Endothelial cell of umbilical vein (primary cell): Measurements from ENCODE around the gene NPC1L1. TPM values are rescaled to one million over a fixed set of nuclear protein-coding genes. Genes with fewer than 3 reads are reported as not detected.
A peak's percentile ranks its signal among the peaks of the same experiment; 100 is the strongest.

Source experiments
- BruUV-seq: library from RNA; stranded (reverse); fragments of 400-500 nt; replicated peaks from 2 replicates; lab custom pipeline; 2021; lab: Mats Ljungman, UMichigan
- CTCF ChIA-PET: fragments of 300-600, 350-600 bp; sonication (Branson Sonifier 250); formaldehyde crosslinking; loops from one replicate; lab custom pipeline; 2021; ENCODE audit warnings: antibody characterized with exemption, inconsistent platforms; lab: Charles Lee
- POLR2A ChIA-PET: fragments of 300-600, 350-600 bp; sonication (Branson Sonifier 250); formaldehyde crosslinking; loops from one replicate; lab custom pipeline; 2021; ENCODE audit warnings: antibody characterized with exemption, inconsistent platforms; lab: Charles Lee
- DNase-seq: peaks from one replicate; pipeline ENCODE4 v3.0.0-alpha.2; 2011; ENCODE audit warnings: low read depth, low spot score
- FAIRE-seq: peaks from 2 replicates; lab custom pipeline; 2011; peaks lifted over from hg19 to GRCh38; lab: Jason Lieb, UNC
- H2AFZ ChIP-seq: 2 replicates; pipeline ENCODE4 v1.6.0; 2012; ENCODE audit warnings: low read depth, low read length, control low read depth, inconsistent platforms
- H3K27ac ChIP-seq: 2 replicates; pipeline ENCODE4 v1.5.1; 2011; ENCODE audit warnings: low read depth, mild to moderate bottlenecking, control low read depth, low read length, moderate library complexity; ENCODE audit not compliant: insufficient read depth
- H3K27me3 ChIP-seq, 2 experiments: 2 replicates each; pipeline versions ENCODE4 v1.6.0 to v1.6.1; 2011; ENCODE audit warnings: low read length in 2 of 2, mixed read lengths in 1 of 2; ENCODE audit not compliant: control insufficient read depth in 2 of 2, insufficient read depth in 2 of 2
- H3K36me3 ChIP-seq, 2 experiments: 2 replicates in 1 of 2; 3 replicates in 1 of 2; pipeline ENCODE4 v1.5.1; 2011; ENCODE audit warnings: low read length in 2 of 2, mild to moderate bottlenecking in 1 of 2, moderate library complexity in 1 of 2; ENCODE audit not compliant: control insufficient read depth in 2 of 2, insufficient read depth in 2 of 2; ENCODE audit errors: extremely low read depth in 1 of 2
- H3K4me1 ChIP-seq: 3 replicates; pipeline ENCODE4 v1.5.1; 2011; ENCODE audit warnings: mild to moderate bottlenecking, low read length; ENCODE audit not compliant: control insufficient read depth, insufficient read depth; ENCODE audit errors: extremely low read depth
- H3K4me2 ChIP-seq: 2 replicates; pipeline ENCODE4 v1.6.1; 2011; ENCODE audit warnings: low read length, control low read depth, mixed read lengths; ENCODE audit not compliant: insufficient read depth
- H3K4me3 ChIP-seq, 3 experiments: fragments of 200-600 bp in 1 of 3; sonication (generic), shearing (Covaris generic) in 1 of 3; replicated peaks in 1 of 3; 2 replicates each; pipeline ENCODE4 v1.5.1; 2011 to 2016; ENCODE audit warnings: control low read depth in 3 of 3, low read length in 3 of 3, mild to moderate bottlenecking in 2 of 3, inconsistent platforms in 1 of 3, low read depth in 1 of 3, moderate library complexity in 1 of 3; ENCODE audit not compliant: insufficient read depth in 1 of 3
- H3K79me2 ChIP-seq: 2 replicates; pipeline ENCODE4 v1.6.0; 2012; ENCODE audit warnings: low read length, inconsistent platforms; ENCODE audit not compliant: control insufficient read depth, insufficient read depth
- H3K9ac ChIP-seq: replicated peaks from 2 replicates; pipeline ENCODE3; 2011; ENCODE audit warnings: low read length, control low read depth; ENCODE audit not compliant: insufficient read depth; ENCODE audit errors: extremely low read depth
- H3K9me1 ChIP-seq: replicated peaks from 3 replicates; pipeline ENCODE4 v1.6.0; 2011; ENCODE audit warnings: mild to moderate bottlenecking, low read length; ENCODE audit not compliant: control insufficient read depth, insufficient read depth; ENCODE audit errors: extremely low read depth
- H3K9me3 ChIP-seq: replicated peaks from 2 replicates; pipeline ENCODE4 v1.5.1; 2012; ENCODE audit warnings: low read length, inconsistent platforms; ENCODE audit not compliant: control insufficient read depth, insufficient read depth
- H4K20me1 ChIP-seq: replicated peaks from 2 replicates; pipeline ENCODE3; 2011; ENCODE audit warnings: mild to moderate bottlenecking, low read length; ENCODE audit not compliant: control insufficient read depth, insufficient read depth; ENCODE audit errors: extremely low read depth
- CTCF ChIP-seq, 2 donors: IDR thresholded peaks; 1 replicate in 1 of 2; 2 replicates in 1 of 2; pipeline ENCODE4 v1.5.1; 2011; ENCODE audit warnings: low read length in 2 of 2, mild to moderate bottlenecking in 2 of 2, moderate library complexity in 2 of 2, control low read depth in 1 of 2, inconsistent platforms in 1 of 2, low read depth in 1 of 2; ENCODE audit not compliant: insufficient read depth in 1 of 2; ENCODE audit errors: extremely low read depth in 1 of 2
- JUN ChIP-seq: IDR thresholded peaks from 2 replicates; pipeline ENCODE4 v1.6.1; 2011; ENCODE audit warnings: borderline replicate concordance, low read depth; ENCODE audit not compliant: insufficient read length, insufficient read depth
- MYC ChIP-seq: IDR thresholded peaks from one replicate; pipeline ENCODE4 v1.6.1; 2011; ENCODE audit warnings: mild to moderate bottlenecking, low read depth, low read length
- dilution Hi-C: fragments of 300-500 bp; cut with MboI; formaldehyde crosslinking; loops from one replicate; pipeline ENCODE4 v1.15.0; 2019; ENCODE audit warnings: low sequenced_read_pairs; ENCODE audit not compliant: extremely low pct_ligation_motif_present
- intact Hi-C: fragments of 100-400 bp; cut with micrococcal nuclease; formaldehyde crosslinking; loops from one replicate; pipeline ENCODE4 v1.10.0; 2022
- polyA plus RNA-seq, 4 experiments: library from polyadenylated mRNA; depleted of rRNA in 3 of 4; stranded (reverse) in 3 of 4; unstranded in 1 of 4; fragments of >200 nt; gene quantifications; 2 replicates each; pipeline versions ENCODE4 v1.2.1 to v1.2.3, GENCODE V29; 2011 to 2012; ENCODE audit warnings: missing spikeins in 1 of 4
- small RNA-seq: library from RNA; depleted of rRNA; stranded (forward); fragments of <200 nt; gene quantifications from one replicate; pipeline ENCODE3, GENCODE V24; 2012; ENCODE audit warnings: low replicate concordance, low read depth; ENCODE audit not compliant: insufficient read depth, insufficient read length
- total RNA-seq: library from RNA; stranded (reverse); gene quantifications from 2 replicates; pipeline ENCODE4 v1.2.3, GENCODE V29; 2021

Gene NPC1L1
- total and polyA plus RNA-seq, 2 donors (not counting 3 experiments of a cell fraction or from before 2014, with no cell fraction given) = not detected

DNA sequence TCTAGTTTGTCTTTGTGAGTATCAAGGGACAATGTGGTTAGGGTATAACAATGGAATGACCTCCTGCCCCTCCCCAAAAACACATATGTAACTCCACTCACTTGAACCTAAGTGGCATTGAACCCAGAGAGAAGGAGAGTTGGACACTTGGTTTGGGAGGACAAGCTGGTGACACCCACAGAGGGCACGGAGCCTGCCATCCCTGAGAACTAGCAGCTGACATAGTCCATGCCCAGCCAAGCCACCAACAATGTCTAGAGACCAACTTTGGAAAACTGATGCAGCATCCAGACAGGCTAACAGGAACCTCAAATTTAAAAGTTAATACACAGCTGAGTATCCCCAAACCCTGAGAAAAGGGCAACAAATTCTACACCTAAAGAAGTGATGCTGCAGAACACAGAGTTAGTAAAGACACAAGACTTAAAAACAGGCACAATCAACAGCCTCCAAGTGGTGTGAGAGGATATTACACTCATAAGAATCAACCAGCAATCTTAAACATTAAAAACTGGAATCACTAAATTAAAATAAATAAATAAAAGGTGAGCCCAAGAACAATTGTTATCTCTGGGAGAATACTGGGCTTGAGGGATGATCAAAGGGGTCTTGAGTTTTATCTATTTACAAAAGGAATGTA, 77.8 kb downstream of the NPC1L1 start:
- FAIRE-seq (no peak), DNase-seq (no peak)
- no peaks in the 10 kb centered on the region for H3K9me3 ChIP-seq
- peaks cover 68% of the 10 kb centered on the region for H3K79me2 ChIP-seq
- peaks cover 51% of the 10 kb centered on the region for H3K4me1 ChIP-seq
- H4K20me1 ChIP-seq = no peaks in the 10 kb centered on the region
- H3K27ac ChIP-seq = no peak overlapping the region
- CTCF ChIA-PET = interaction anchor here (0.7 to 3.8 kb wide), 4 partner anchors 85 to 115 kb away, joined by 3 to 17 read pairs (median 3); no protein-coding TSS in a partner anchor
- no peak overlapping the region for H3K4me2 ChIP-seq
- no peaks in the 10 kb centered on the region for H3K9me1 ChIP-seq
- no peak overlapping the region for H3K4me3 ChIP-seq
- H3K36me3 ChIP-seq = no peaks in the 10 kb centered on the region
- intact Hi-C loops (loop anchor here (2.0 kb wide), 1 partner anchor 80 kb away; no protein-coding TSS in a partner anchor), dilution Hi-C loops (no loop called here)
- no peak overlapping the region for H2AFZ ChIP-seq
- POLR2A ChIA-PET = no interaction called here
- no peaks in the 10 kb centered on the region for H3K27me3 ChIP-seq
- no TSS peak for BruUV-seq
- no peak for TF ChIP-seq JUN
- no peak for TF ChIP-seq MYC
- TF ChIP-seq CTCF (IDR thresholded peaks at IDR 0.05; ENCODE audit: extremely low read depth in 1 of 2, insufficient read depth in 1 of 2, low read depth in 1 of 2, low read length in 2 of 2) = peak; percentile 8 to 18
- no peak overlapping the region for H3K9ac ChIP-seq

Small RNA genes within 50 kb of the gene (small RNA-seq; reads per million reads assigned to genes)
- not detected for gene RNU6-1097P

Other genes with a start within 250 kb of the NPC1L1 start
- 1.4 and 1.6 TPM in 2 replicates for gene CAMK2B, start 215.7 kb downstream of the NPC1L1 start, total RNA-seq
- 0.57 and 0.72 TPM in 2 replicates for gene CAMK2B, start 215.7 kb downstream of the NPC1L1 start, polyA plus RNA-seq
- 117 and 137 TPM in 2 replicates for gene NUDCD3, start 50.7 kb downstream of the NPC1L1 start, total RNA-seq
- 39.4 and 50.6 TPM in 2 replicates for gene NUDCD3, start 50.7 kb downstream of the NPC1L1 start, polyA plus RNA-seq
- gene DDX56, start 32.6 kb upstream of the NPC1L1 start, total RNA-seq = 93.4 and 96.6 TPM in 2 replicates
- 94.7 and 102 TPM in 2 replicates for gene DDX56, start 32.6 kb upstream of the NPC1L1 start, polyA plus RNA-seq
- gene TMED4, start 40.9 kb upstream of the NPC1L1 start, total RNA-seq = 63.4 and 65.4 TPM in 2 replicates
- gene TMED4, start 40.9 kb upstream of the NPC1L1 start, polyA plus RNA-seq = 89.7 and 116 TPM in 2 replicates
- gene OGDH, start 65.3 kb upstream of the NPC1L1 start, total RNA-seq = 81.4 and 88.9 TPM in 2 replicates
- gene OGDH, start 65.3 kb upstream of the NPC1L1 start, polyA plus RNA-seq = 86.2 and 92.9 TPM in 2 replicates
- gene ZMIZ2, start 207.5 kb upstream of the NPC1L1 start, total RNA-seq = 87.5 and 88.6 TPM in 2 replicates
- gene ZMIZ2, start 207.5 kb upstream of the NPC1L1 start, polyA plus RNA-seq = 30.6 and 37.6 TPM in 2 replicates